ENCODE results near the gene CDHR5.
"Not testable (repeated sequence)": the region's sequence is repeated elsewhere in the genome, so short reads cannot be mapped to it uniquely, and the experiment has no call there.

The CDHR5 gene

DNA sequence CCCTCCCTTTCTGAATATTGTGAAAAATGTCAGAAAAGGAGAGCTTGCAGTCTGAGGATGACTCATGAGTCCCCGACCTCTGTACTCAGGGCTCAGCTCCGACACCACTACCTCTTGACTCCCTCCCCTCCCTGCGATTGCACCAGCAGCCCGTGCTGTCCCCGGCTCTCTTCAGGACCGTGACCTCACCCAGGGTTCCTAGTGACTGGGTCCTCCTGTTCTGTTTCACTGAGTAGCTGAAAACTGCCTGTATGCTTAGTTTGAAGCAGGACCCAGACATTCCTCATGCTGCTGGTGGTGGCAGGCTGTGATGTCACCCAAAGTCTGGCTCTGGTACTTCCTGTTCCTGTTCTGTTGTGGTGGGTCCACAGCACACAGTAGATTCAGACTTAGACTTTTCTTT, 36.8 kb downstream of the CDHR5 start:
- peak in 2 of 4 experiments; percentile 43 to 52 for DNase-seq (ENCODE audit: low read depth in 4 of 4, low spot score in 1 of 4)

DNA sequence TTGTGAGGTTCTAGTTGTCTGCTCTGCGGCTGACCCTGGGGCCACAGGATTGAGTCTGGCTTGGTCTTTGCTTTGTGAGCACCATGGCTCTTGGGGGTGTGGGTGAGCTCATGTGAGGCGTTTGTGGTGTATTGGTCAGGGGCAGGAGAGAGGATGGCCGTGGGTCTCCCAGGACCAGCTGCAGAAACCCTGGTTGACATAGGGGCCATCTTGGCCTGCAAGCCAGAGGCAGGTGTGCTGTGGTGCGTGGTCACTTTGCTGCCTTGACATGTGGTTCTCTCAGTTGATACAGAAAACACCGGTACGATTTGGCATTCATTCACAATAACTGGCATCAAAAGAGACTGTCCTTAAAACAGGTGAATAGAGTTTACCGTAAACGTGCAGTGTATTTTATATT, 37.2 kb downstream of the CDHR5 start:
- no peak for DNase-seq (ENCODE audit: low read depth in 4 of 4, low spot score in 1 of 4)

DNA sequence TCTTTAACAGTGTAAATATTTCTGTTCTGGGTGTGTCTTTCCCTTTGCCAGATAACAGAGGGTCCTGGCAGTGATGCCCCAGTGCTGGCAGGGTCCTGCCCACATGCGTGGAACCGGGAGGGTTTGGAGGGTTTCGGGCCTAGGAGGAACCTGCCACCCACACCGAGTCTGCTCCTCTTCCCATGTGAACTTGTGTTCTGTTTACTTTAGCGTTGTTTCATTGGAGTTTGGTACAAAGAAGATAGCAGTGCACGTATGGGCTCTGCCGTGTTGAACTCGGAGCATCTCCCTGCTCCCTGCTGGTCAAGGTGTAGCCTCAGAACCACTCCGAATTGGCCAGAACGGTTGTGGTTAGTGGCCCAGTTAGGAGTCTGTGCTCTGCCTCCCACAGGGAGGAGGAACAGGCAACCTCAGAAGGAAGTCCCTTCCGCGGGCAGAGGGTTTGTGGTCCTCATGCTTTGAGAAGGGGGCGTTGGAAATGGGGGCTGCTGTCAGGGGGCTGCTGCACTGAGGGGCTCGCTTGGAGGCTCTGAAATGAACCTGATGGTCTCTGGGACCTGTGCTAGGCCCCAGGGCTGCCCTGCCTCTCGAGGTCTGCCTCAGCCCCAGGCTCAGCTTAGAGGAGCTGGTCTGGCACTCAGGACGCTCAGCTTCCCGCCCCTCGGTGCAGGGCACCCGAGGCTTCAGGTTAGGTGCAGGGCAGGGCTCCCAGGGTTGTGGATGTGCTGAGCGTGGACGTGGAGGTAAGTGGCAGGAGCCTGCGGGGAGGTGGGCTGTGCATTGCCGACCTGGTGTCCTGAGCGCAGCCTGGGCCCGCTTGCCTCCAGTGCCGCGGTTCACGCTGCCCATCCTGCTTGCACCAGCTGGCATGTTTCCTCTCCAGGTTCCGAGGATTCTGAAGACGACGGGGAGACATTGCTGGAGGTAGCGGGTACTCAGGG, 38.1 kb downstream of the CDHR5 start:
- DNase-seq (ENCODE audit: low read depth in 4 of 4, low spot score in 1 of 4), result no peak

DNA sequence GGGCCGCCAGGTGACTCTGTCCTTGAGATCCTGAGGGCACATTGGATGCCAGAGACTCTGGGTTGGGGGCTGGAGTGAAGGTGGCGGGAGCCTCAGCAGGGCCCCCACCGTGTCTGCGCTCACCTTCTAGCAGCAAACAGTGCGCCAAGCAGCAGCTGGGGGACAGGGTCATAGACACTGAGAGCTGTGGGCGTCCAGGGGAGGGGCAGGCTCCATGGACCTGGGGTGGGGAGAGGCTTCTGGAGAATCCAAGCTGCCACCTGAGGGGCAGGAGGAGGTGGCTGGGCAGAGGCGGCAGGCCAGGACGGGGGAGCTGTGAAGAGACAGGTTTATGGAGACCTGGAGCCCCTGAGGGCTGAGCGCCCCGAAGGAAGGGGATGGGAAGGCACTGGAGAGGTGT, 40.5 kb downstream of the CDHR5 start:
- no peak for DNase-seq (ENCODE audit: low read depth in 4 of 4, low spot score in 1 of 4)

DNA sequence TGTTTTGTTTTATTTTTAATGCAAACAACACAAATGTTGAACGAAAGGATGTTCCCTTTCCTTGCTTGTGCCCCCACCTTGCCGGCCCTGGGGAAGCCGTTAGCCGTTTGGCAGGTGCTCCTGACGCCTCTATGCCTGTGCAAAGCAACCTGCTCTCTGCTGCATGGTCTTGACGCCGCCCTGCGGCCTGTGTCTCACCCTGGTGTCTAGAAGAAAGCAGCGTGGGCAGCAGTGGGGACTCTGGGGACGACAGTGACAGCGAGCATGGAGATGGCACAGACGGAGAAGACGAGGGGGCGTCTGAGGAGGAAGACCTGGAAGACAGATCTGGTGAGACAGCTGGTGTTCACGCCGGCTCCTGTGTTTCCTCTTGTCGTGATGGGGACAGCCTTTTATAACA, 43.0 kb downstream of the CDHR5 start:
- DNase-seq (ENCODE audit: low read depth in 4 of 4, low spot score in 1 of 4), result no peak

DNA sequence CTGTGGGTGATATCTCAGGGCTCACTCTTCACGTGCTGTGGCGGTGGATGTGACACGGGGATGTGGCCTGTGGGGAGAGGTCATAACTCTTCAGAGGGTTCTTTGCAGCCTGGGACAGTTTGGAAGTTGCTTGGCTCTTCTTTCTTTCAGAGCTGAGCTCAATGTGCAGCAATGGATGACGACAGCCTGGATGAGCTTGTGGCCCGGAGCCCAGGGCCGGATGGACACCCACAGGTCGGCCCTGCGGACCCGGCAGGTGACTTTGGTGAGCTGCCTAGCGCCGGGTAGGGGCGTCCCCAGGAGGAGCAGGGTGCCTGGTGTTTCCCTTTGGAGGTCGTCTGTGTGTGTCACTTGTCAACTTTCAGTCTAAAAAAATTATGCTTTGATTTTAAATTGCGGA, 43.4 kb downstream of the CDHR5 start:
- no peak for DNase-seq (ENCODE audit: low read depth in 4 of 4, low spot score in 1 of 4)

DNA sequence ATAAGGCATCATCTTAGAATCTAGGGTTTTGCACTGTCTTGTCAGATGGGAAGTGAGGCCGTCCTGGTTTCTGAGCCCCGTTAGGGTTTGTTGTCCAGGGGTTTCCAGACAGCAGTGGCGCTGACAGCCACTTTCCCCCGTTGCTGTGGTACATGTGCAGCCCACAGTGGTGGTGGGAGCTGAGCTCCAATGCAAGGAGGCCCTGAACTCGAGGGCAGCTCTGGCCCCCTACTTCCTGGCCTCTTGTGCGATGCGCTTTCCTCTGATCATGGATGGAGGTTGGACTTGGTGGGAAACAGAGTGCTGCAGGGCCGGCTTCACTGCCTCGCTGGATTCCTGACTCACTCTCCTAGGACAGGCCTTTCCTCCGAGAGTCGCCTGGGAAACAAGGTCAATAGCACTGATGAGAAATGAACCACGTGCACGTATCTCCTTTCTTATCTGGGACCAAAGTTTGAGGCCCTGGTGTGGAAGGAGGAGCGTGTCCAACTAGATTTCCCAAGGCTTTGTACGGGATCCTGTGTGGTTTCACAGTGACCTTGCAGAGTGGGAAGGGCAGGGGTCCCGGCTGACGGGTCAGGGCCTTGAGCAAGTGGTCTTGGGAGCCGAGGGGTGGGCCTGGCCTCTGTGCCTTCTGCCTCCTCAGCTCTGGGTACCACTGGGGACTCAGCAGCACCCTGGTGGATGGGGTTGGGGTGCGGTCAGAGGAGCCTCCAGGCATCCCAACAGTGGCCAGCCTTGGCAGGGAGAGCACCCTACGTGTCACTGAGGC, 44.7 kb downstream of the CDHR5 start:
- DNase-seq (ENCODE audit: low read depth in 4 of 4, low spot score in 1 of 4), result no peak

DNA sequence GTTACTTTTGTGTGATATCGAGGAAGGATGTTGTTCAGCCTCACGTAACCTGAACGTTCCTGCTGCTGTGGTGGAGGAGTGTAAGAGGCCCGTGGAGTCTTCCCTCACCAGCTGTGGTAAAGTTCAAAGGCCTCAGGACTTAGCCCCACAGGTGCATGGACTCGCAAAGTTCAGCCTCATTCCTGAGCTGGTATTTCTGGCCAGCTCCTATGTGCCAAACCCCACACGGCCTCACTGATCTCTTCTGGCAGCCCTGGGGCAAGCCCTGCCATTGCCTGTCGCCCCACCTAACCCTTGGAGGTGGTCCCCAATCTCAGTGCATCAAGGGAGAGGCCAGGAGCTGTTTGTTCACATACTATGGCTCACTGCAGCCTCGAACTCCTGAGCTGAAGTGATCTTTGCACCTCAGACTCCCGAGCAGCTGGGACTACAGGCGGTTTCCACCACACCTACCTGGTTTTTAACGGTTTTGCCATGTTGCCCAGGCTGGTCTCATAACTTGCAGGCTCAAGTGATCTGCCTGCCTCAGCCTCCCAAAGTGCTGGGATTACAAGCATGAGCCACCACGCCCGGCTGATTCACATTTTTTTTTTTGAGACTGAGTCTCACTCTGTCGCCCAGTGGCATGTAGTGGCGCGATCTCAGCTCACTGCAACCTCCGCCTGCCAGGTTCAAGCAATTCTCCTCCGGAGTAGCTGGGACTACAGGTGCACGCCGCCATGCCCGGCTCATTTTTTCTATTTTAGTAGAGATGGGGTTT, 46.3 kb downstream of the CDHR5 start:
- no peak for DNase-seq (ENCODE audit: low read depth in 4 of 4, low spot score in 1 of 4)

DNA sequence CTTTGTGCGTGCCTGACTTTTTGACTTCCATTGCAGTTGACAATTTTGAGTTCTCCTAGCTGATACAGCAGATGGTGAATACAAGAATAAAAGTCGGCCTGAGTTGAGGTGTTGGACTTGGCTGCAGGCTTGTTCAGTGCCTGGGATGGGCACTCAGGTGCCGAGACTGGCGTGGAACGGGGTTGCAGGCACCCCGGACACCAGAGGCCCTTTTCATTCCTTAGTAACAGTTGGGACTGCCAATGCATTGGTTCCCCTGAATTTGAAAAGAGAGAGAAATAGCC, 47.2 kb downstream of the CDHR5 start:
- no peak for DNase-seq (ENCODE audit: low read depth in 4 of 4, low spot score in 1 of 4)

DNA sequence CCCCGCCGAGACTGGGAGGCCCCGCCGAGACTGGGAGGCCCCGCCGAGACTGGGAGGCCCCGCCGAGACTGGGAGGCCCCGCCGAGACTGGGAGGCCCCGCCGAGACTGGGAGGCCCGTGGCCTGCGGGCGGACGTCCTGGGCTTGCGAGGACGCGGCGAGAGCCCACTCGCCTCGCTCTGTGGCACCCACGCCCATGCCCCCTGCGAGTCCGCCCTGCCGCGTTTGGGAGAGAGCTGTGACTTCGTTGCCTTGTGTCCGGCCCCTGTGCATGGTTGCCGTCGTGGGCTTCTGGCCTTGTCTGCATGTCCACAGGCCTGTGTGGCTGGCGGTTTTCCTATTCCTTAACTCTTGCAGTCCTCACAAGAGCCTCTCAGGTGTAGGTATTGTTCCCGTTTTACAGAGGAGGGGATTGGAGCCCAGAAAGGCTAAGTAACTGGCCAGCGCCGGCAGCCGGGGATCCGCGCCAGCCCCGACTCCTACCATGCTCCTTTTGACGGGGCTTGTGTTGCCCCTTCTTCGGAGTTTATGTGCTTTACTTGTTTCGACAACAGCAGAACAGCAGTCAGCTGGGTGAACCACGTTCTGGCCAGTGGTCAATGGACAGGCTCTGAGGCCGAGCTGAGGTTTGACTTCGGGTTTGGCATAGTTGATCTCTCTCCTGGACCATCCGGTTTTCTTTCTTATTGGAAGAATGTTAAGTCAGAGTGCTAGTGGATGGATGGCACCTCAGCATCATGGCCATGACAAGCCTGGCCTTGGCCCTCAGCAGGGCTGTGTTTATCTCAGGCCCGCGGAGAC, 47.7 kb downstream of the CDHR5 start:
- no peak for DNase-seq (ENCODE audit: low read depth in 4 of 4, low spot score in 1 of 4)

DNA sequence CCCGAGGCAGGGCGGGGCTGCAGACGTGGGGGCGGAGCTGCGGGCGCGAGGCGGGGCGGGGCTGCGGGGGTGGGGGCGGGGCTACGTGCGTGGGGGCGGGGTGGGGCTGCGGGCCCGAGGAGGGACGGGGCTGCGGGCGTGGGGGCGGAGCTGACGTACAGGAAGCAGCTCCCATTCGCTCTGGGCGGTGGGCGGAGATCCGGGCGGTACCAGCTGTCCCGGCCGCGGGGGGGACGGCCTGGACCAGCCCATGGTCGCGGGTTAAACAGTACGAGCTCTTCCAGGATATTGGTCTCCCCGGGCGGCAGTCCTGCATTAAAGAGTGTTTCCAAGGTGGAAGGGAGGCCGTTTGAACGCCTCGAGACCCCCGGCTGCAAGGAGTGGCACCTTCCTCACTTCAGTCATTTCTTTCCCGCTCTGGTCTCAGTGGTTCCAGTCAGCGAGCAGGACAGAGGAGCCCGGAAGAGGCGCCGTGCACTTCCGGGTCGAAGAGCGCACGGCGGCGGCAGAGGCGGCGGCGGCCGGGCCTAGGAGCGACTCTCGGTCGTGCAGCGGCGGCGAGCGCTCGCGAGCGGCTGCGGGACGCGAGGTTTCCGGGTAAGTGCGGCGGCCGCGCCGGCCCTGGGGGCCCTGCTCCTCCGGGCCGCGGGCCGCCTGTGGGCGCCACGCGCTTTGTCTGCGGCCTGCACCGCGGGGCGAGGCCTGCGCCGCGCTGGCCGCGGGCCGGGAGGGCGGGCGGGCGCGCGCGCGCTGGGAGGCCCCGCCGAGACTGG, 48.6 kb downstream of the CDHR5 start, which contains the start of gene PHRF1:
TSS of gene PHRF1 (plus strand) at position 475 of the 773 bp plus-strand sequence. CDS start 5,043 bp downstream, outside the sequence.
- peak; percentile 87 to 94 (median 91) for DNase-seq (ENCODE audit: low read depth in 4 of 4, low spot score in 1 of 4)

DNA sequence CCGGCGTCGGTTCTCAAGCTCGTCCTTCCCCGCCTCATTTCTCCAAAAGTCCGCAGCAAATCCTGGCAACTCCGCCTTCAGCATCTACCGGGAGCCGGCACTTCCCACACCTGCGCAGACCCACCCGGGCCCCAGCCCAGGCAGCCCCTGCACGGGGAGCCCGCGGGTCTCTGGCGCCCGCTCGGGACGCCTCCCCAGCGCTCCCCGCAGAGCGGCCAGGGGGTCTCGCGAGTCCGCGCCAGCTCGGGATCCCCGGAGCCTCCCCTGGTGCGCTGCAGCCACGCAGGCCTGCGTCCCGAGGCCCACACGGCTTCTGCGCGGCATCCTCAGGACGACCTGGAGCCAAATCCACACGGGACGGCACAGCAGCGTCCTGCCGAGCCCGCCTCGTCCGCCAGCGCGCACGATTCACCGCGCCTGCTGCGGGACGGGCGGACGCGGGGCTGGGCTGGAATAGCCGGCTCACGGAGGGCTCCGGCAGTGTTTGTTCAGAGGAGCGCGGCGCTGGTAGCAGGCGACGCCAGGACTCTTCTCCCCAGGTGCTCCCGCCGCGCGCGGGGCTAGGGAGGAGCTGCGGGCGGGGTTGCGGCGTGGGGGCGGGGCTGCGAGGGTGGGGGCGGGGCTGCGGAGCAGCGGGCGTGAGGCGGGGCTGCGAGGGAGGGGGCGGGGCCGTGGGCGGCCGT, 49.3 kb downstream of the CDHR5 start:
- no peak for DNase-seq (ENCODE audit: low read depth in 4 of 4, low spot score in 1 of 4)

DNA sequence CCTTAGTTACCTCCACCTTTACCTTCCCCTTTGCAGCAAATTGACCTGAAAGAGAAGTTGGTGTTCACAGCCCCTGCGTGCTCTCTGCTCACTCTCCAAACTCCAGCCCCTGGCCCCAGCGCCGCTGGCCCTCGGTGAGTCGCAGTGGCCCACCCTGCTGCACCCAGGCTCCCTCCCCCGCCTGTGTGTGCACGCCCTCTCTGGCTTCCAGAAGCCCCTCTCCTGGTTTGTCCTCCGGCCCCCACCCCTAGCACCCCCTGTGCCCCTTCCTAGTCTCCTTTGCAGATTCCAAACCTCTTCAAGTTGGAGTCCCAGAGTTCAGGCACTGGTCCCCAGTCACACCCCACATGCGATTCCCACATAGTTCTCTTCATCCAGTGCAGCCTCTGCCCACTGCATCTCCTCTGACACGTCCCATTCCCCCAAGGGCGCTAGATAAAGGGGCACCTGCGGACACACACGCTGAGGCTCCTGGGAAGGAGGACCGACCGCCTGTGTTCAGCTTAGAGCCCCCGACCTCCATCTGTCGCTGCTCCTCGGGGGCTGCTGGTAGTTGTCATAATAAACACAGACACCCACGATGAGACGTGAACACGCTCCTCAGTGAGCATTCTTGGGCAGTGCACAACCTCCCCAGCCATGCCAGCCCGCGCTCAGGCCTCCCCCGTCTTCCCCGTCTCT, 50.0 kb downstream of the CDHR5 start:
- DNase-seq (ENCODE audit: low read depth in 4 of 4, low spot score in 1 of 4), result no peak

DNA sequence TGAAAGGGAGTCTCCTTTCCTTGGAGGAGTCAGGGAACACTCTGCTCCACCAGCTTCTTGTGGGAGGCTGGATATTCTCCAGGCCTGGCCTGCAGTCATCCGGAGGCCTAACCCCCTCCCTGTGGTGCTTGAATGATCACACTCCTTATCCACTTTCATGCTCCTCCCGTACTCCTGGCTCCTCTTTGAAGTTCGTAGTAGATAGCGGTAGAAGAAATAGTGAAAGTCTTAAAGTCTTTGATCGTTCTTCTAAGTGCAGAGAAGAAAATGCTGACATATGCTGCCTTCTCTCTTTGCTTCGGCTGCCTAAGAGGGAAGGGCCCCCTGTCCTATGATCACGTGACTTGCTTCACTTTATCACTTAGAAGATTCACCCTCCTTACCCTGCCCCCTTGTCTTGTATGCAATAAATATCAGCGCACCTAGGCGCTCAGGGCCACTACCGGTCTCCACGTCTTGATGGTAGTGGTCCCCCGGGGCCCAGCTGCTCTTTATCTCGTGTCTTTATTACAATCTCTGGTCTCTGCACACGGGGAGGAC, 50.7 kb downstream of the CDHR5 start:
- not testable (repeated sequence) for DNase-seq (ENCODE audit: low read depth in 4 of 4, low spot score in 1 of 4)

DNA sequence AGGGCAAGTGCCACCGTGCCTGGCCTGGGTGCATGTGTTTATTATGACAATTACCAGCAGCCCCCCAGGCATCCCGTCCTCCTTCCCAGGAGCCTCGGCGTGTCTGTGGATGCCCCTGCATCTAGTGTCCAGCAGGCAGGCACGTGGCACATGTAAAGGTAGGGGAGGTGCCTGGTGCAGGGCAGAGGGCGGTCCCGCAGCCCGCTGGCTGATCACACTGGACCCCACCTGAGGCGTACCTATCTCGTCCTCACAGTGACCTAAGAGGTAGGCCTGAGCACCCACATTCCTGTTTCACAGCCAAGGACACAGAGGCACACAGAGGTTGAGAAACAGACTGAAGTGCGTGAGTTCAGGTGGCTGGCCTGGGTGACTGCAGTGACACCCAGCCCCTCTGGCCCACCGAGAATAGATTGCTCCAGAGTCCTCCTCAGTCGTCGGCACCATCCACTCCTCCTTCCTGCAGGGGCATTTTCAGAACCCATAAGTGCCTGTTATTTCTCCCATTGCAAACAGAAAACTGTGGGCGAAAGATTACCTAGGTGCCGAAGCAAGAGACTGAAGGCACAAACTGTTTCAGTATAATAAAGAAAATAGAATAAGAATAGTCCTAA, 51.5 kb downstream of the CDHR5 start:
- no peak for DNase-seq (ENCODE audit: low read depth in 4 of 4, low spot score in 1 of 4)

DNA sequence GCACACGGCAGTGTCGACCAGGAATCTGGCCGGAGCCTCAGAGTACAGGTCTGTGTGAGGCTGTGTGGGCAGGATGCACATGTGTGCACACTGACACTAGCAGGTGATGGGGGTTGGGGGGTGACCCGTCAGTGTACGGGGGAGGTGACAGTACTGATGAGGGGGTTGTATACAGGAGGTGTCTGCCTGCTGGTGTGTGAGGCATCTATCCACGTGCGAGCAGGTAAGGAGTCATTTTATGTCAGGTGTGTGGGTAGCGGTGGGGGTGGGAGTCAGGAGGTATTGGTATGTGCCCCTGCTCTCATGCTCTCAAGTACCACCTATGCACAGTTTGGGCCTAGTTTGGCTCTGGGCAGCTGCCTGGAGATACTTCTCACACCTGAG, 53.0 kb downstream of the CDHR5 start:
- DNase-seq (ENCODE audit: low read depth in 4 of 4, low spot score in 1 of 4), result no peak

DNA sequence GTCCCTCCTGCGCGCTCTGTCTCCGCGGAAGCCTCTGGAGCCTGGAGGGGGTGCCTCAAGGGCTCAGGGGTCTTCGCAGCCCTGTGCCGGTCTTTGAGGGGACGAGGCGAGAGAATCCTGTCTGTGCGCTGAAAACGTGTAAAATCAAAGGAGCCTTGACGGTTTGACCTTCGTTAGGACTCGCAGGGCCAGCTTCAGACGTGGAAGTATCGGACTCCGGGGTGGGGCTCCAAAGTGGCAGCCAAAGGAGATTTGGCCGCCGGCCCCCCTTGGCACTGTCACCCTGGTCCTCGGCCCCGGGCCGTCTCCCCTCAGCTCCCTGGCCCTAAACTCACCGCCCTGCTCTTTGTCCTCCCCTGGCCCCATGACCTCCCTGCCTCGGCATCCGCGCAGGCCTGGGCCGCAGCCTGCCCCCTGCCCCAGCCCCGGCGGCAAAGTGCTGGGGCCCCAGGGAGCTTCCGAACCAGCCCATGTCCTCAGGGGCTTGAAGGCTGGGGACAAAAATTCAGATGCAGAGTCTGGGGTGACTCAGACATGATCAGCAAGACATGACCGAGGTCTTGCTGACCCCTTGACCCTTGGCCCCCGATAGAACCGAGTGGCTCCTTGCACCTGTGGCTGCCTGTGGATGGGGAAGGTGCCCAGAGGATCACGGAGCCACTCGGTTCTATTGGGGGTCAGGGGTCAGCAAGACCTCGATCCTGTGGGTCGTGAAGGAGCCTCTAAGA, 55.4 kb downstream of the CDHR5 start:
- no peak for DNase-seq (ENCODE audit: low read depth in 4 of 4, low spot score in 1 of 4)

All from stimulated activated CD4-positive, alpha-beta T cell treated with anti-CD3 and anti-CD28 coated beads, Interleukin-1b, Interleukin-23, amount 100 ng/mL, for 24 hours (primary cell).